Measurements from ENCODE around the gene CLDN18. TPM values are rescaled to one million over a fixed set of nuclear protein-coding genes. Genes with fewer than 3 reads are reported as not detected.

CLDN18 gene
- total and polyA plus RNA-seq, 2 donors (not counting 3 experiments of a cell fraction or from before 2014, with no cell fraction given): not detected

GRCh38 chr3:138003069-138003468 lies 6.9 kb upstream of the CLDN18 start:
- Histone ChIP-seq H2AFZ (ENCODE audit: low read depth, low read length) (no peak overlapping the region), H3K27ac (ENCODE audit: insufficient read depth, low read depth, low read length) (no peak overlapping the region), H4K20me1 (replicated peaks; ENCODE audit: control insufficient read depth, extremely low read depth, insufficient read depth, low read length) (no peaks in the 10 kb centered on the region), H3K9me1 (replicated peaks; ENCODE audit: control insufficient read depth, extremely low read depth, insufficient read depth, low read length) (no peaks in the 10 kb centered on the region), H3K4me2 (ENCODE audit: insufficient read depth, low read length) (no peak overlapping the region), H3K36me3 (ENCODE audit: control insufficient read depth in 2 of 2, extremely low read depth in 1 of 2, insufficient read depth in 2 of 2, low read length in 2 of 2) (no peaks in the 10 kb centered on the region), H3K27me3 (ENCODE audit: control insufficient read depth in 2 of 2, insufficient read depth in 2 of 2, low read length in 2 of 2) (no peaks in the 10 kb centered on the region), H3K79me2 (ENCODE audit: control insufficient read depth, insufficient read depth, low read length) (no peaks in the 10 kb centered on the region), H3K9ac (replicated peaks; ENCODE audit: extremely low read depth, insufficient read depth, low read length) (no peak overlapping the region), H3K4me3 (replicated peaks in 1 of 3; ENCODE audit: insufficient read depth in 1 of 3, low read depth in 1 of 3, low read length in 3 of 3) (no peak overlapping the region), H3K9me3 (replicated peaks; ENCODE audit: control insufficient read depth, insufficient read depth, low read length) (no peaks in the 10 kb centered on the region), H3K4me1 (ENCODE audit: control insufficient read depth, extremely low read depth, insufficient read depth, low read length) (no peaks in the 10 kb centered on the region)
- CTCF ChIA-PET: no interaction called here
- POLR2A ChIA-PET: no interaction called here
- intact Hi-C loops (cut with micrococcal nuclease) (no loop called here), dilution Hi-C loops (cut with MboI; ENCODE audit: extremely low pct_ligation_motif_present, low sequenced_read_pairs) (no loop called here)
- TF ChIP-seq, protein P1, sequence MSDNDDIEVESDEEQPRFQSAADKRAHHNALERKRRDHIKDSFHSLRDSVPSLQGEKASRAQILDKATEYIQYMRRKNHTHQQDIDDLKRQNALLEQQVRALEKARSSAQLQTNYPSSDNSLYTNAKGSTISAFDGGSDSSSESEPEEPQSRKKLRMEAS (IDR thresholded peaks at IDR 0.05; ENCODE audit: insufficient read depth, insufficient read length): no peak
- TF ChIP-seq POLR2A (IDR thresholded peaks at IDR 0.05; ENCODE audit: low read depth, low read length) (no peak), FOS (IDR thresholded peaks at IDR 0.05; ENCODE audit: borderline replicate concordance, insufficient read depth, low read length) (no peak), EZH2 (IDR thresholded peaks at IDR 0.05; ENCODE audit: borderline replicate concordance, low read depth, low read length, severe bottlenecking) (no peak), POLR2AphosphoS5 (IDR thresholded peaks at IDR 0.05; ENCODE audit: insufficient read depth, low read depth, low read length) (no peak), JUN (IDR thresholded peaks at IDR 0.05; ENCODE audit: borderline replicate concordance, insufficient read depth, insufficient read length, low read depth) (no peak), CTCF (IDR thresholded peaks at IDR 0.05; ENCODE audit: extremely low read depth in 1 of 2, insufficient read depth in 1 of 2, low read depth in 1 of 2, low read length in 2 of 2) (no peak), GATA2 (IDR thresholded peaks at IDR 0.05; ENCODE audit: insufficient read depth, insufficient read length, low read depth, low read length) (no peak), MYC (IDR thresholded peaks at IDR 0.05; ENCODE audit: low read depth, low read length) (no peak)
- DNase-seq (ENCODE audit: low read depth, low spot score): no peak
- no TSS peak for BruUV-seq (replicated peaks)
- FAIRE-seq: no peak
